Stimulated activated CD8-positive, alpha-beta memory T cell treated with anti-CD3 and anti-CD28 coated beads, Interleukin-2, amount 100 ng/mL, for 1 hour (primary cell): ENCODE measurements around the gene GRIK4.

Experiments
- DNase-seq, 2 donors: peaks; one replicate each; pipeline ENCODE4 v3.0.0-alpha.2; 2020; ENCODE audit warnings: low read depth in 2 of 2

Gene GRIK4

DNA sequence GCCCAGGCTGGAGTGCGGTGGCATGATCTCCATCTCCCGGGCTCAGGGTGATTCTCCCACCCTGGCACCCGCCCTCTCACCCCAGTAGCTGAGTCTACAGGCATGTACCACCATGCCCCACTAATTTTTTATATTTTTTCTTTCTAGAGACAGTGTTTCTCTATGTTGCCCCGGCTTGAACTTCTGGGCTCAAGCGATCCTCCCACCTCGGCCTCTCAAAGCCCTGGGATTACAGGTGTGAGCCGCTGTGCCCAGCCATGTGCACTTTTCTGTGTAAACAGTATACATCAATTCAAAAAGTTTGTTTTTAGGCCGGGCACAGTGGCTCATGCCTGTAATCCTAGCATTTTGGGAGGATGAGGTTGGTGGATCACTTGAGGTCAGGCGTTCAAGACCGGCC lies 14.7 kb downstream of the GRIK4 start:
- DNase-seq: no peak

DNA sequence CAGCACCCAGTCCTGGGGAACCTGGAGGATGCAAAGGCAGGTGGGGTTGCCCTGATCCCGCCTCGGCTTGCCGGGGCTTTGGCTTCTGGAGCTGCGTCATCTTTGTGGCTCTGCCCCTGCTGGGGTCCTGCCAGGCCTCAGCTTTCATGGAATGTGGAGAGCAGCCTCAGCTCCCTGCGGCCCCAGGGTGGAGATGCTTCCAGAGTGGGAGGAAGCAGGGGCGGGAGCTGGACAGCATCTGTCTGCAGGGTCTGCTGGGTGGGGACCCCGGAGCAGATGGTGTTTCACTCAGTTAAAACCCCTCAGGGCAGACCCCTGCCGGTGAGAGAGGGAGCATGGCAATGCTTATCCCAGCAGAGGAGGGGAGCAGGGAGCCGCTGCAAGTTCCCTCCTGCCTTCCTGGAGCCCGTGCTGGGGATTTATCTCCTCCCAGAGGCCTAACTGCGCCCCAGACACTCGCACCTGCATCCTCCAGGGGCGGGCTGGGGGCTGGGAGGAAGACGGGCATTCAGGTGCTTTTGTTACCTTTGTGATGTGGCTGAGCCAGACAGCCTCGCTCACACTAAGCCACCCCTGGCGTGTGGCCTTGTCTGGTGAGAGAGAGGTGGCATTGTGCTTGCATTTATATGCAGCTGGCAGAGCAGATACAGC lies 15.7 kb downstream of the GRIK4 start:
- no peak for DNase-seq

DNA sequence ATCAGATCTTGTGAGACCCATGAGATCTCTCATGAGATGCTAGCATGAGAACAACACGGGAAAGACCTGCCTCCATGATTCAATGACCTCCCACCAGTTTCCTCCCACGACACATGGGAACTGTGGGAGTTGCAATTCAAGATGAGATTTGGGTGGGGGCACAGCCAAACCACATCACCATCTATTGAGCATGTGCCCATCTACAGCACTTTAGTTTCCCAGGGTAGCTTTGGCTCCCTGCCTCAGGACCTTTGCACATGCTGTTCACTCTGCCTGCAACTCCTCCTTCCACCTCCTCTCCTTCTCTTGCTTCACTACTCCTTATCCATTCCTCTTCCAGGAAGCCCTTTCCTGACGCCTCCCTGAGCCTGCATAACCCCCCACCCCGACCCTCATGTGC lies 17.2 kb downstream of the GRIK4 start:
- DNase-seq: no peak

DNA sequence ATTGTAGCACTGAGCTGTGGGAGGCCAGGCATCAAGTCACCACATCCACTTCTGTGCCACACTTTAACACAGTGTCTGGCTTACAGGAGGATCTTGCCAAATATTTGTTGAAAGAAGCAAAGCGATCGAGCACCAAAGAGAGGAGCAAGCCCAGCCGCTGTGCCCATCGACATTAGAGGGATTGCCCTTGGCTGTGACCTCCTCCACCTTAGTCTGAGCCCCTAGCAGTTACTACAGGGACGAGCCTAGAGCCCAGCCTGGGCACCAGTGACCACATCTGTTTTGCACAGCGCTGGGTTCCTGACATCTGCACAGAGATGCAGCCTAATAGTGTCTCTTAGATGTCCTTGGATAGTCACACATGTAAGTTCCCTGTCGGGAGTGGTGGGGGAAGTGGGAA lies 17.7 kb downstream of the GRIK4 start:
- DNase-seq: no peak

DNA sequence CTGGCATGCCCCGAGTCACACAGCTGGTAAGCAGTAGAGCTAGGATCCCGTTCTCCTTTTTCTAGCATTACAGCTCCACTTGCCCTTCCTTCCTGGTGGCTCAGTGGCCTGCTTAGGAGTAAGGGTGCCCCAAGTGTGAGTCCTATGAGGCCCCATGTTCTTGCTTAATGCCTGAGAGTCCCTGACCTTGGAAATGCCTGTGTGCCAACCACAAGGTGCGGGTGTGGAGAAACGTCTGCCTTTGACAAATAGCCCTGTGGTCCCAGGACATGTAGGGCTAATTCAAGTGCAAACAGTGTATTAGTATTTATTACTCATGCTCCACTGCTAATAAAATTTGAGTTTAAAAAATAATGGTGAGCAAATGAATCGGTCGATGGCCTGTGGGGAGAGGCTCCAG lies 18.4 kb downstream of the GRIK4 start:
- no peak for DNase-seq

DNA sequence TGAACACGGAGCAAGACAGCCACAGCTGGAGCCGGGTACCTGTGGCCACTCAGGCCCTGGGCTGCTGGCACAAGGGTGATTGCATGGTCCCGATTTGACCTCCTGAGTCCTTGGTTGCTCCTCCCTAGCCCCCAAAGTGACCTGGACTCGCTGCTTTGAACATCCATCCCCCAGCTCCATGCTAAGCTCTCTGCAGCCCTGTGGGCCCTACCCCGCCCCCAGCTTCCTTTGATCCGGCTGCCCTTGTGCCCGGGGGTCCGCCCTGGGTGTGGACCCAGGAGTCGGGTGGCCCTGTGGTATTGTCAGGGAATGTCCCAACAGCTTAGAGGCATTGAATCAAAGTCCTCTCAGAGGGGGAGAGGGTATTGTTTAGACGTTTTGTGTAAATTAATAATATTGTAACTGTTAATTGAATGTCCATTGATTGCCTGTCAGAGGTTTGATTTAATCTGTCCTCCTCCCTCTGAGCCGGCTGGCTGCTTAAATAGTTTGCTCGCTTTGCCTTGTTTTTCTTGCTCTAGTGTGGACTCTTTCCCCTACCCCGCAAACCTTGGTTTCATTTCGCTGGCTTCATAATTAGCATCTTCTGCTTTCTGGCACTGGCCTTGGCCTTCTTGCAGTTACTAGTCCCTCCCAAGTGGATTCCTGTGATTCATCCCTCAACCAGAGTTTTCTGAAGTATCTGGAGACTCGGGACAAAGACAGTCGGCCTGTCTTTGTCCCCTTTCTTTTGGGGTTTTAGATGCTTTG lies 20.7 kb downstream of the GRIK4 start:
- no peak for DNase-seq

DNA sequence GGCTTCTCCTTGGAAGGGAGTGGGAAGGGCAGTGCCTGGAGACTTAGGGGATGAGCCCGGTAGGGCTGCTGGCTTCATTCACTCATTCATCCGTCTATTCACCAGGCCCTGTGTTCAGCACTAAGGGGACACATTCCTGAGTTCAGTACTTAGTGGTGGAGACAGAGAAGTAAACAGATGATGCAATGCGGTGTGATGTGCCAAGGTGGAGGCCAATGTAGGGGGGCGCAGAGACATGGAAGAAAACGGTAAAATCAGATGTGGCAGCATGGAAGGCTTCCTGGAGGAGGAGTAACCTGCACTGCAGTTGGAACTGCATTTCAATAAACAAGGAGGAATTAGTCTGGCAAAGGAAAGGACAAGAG lies 21.3 kb downstream of the GRIK4 start:
- DNase-seq: no peak

DNA sequence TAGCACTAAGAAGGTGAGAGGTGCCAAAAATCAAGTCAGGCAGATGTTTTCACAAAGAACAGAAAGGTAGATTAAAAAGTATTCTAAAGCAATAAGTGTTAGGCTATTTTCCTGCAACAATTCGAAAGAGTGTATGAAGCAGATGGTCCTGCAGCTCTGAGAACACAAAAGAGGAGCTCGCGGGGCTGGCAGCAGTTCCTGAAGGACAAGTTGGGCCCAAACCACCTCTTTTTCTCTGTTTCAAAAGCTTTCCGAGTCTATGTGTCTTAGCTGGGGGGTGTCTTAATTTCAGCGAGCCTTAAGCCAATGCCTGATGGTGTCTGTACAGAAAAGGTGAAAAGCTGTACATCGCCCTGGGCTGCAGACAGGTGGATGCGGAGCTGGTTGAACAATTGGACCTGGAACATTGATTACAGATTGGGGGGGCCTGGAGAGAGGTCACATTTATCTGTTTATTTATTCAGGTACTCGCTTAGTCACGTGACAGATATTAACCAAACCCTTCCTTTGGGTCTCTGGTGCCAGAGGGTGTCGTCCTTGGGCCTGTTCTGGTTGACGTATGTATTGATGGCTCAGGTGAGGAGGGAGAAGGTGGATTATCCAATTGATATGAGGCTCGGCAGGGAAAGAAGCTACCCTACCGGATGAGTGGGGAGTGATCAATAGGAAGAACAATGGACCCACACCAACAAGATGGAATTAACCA lies 24.7 kb downstream of the GRIK4 start:
- DNase-seq: no peak

DNA sequence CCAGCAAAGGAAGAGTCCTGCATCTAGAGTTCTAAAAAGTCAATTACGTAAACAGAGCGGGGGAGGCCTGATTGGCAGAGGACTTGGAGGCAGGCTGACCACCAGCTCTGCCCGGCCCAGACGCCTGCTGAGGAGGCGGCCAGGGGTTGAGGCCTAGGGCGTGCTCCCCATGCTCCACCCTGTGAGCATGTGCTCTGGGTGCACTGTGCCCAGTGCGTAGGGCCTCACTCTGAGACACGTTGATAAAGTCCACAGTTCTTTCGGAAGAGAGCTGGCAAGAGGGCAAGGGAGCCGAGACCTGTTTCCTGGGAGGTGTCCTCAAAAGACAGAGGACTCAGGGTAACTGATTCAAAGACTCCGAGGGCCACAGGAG lies 25.2 kb downstream of the GRIK4 start:
- no peak for DNase-seq

DNA sequence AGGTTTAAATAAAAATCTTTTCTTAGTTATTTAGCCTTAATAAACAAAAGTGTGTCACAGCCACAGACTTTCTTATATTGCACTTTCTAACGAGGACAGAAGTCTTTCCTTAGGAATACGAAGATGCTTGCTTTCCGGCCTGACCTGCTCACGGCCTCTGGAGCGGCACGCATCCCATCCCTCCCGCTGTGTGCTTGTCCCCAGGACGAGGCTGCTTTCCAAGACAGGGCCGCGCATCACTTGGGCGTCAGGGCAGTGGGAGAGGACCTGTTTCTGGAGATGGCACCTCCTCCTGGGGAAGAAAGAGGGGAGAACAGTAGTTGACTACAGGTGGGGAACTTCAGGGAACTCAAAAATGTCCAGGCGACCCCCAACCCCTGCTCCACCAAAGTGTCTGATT lies 26.4 kb downstream of the GRIK4 start:
- DNase-seq: no peak

DNA sequence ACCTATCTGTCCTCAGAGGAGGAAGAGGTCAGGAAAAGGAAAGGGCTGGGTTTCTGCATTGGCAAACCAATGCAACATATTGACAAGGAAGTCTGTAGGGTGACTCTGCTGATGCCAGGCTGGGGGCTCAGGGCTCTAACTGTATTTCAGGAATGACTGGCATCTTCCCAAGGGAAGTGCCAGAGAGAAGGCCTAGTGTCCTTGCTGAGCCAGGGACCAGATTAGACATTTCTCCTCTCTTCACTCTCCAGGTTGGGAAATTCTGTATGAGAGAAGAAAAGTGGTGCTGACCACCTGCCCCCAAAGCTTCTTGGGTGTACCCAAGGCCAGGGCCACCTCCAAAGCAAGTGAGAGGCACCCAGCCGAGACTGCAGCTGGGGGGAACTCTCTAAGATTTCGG lies 27.2 kb downstream of the GRIK4 start:
- DNase-seq: no peak

DNA sequence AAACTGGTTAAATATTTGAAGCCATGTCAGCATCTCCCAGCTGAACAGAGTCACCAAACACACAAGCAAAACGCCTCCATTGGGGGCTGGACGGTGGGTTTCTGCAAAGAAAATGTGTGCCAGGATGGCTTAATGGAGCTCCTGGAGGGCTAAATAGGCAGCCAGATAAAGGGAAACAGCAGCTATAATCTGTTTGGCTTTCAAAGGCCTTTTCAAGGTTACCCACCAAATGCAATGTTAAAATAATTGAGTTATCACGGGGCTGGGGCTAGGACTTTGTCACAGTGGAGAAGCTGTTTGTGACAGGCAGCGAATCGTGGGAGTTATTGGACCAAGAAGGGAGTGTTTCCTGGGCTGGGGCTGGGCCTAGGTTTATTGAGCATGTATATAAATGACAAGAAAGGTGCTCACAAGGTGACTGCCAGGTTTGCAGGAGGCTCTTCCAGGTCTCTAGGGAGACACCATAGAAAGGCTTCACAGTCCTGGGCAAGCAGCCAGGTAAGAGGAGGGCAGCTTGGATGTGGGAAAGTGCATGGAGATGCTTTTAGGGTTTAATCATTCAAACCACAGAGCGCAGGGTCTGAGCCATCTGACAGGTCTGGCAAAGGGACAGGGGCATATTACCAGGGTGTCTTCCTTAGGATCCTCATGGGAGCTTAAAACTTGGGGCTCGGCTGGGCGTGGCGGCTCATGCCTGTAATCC lies 28.3 kb downstream of the GRIK4 start:
- no peak for DNase-seq

DNA sequence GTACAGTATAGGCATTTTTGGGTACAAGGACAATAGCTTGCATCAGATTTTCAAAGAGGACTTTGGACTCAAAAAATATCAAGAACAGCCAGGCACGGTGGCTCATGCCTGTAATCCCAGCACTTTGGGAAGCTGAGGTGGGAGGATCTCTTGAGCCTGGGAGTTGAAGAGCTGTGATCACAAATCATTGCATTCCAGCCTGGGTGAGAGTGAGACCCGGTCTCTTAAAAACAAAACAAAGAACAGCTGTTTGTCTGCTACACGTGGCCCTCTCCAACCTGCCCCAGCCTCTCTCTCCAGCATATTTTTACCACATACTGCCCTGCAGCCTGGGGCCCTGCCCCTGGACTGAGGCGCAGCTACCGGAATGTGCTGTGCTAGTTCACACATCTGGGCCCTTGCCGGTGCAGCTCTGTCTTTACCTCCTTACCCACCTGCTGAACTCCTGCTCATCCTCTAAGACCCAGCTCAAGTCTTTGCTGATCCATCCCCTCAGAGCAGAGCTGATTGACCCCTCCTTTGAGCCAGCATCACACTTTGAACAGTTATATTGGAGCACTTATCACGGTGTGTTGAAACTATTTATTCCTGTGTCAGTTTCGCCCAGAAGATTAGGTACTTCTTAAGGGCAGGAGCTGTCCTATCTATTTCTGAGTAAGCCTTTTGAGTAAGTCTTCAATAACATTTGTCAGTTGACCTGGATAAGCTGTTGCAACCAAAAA lies 29.4 kb downstream of the GRIK4 start:
- DNase-seq: no peak

DNA sequence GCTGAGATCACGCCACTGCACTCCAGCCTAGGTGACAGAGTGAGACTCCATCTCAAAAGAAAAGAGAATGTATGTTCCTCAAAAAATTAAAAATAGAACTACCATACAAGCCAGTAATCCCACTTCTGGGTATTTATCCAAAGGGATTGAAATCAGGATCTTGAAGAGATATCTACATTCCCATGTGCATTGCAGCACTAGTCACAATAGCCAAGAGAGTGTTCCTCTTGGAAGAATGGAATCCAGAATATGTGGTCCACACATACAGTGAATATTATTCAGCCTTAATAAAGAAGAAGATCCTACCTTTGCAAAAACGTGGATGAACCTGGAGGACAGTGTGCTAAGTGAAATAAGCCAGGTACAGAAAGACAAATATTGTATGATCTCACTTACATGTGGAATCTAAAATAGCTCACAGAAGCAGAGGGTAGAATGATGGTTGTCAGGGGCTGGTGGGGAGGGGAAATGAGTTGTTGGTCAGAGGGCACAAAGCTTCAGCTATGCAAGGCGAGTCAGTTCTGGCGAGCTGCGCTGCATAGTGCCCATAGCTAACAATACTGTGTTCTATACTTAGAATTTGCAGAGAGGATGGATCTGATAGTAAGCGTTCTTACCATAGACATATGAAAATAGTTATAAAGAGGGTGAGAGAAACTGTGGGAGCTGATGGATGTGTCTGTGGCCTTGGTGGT lies 32.1 kb downstream of the GRIK4 start:
- no peak for DNase-seq

DNA sequence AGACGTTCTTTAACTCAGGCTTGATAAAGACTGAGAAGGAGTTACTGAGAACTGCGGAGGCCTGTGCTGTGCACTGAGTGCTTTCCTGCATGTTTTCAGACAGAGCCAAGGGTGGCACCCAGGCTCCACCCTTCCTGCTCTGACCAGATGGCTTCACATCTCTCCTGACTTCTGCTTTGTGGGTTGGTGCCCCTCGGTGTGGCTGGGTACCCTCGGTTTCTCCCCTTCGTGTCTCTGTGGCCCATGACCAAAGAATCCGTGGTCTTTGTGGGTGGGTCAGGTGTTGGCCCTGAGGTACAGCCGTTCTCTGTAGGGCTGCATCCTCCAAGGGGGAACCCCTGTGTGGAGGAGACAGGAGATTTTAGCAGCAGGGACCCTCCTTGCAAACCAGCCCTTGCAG lies 34.3 kb downstream of the GRIK4 start:
- DNase-seq: no peak

DNA sequence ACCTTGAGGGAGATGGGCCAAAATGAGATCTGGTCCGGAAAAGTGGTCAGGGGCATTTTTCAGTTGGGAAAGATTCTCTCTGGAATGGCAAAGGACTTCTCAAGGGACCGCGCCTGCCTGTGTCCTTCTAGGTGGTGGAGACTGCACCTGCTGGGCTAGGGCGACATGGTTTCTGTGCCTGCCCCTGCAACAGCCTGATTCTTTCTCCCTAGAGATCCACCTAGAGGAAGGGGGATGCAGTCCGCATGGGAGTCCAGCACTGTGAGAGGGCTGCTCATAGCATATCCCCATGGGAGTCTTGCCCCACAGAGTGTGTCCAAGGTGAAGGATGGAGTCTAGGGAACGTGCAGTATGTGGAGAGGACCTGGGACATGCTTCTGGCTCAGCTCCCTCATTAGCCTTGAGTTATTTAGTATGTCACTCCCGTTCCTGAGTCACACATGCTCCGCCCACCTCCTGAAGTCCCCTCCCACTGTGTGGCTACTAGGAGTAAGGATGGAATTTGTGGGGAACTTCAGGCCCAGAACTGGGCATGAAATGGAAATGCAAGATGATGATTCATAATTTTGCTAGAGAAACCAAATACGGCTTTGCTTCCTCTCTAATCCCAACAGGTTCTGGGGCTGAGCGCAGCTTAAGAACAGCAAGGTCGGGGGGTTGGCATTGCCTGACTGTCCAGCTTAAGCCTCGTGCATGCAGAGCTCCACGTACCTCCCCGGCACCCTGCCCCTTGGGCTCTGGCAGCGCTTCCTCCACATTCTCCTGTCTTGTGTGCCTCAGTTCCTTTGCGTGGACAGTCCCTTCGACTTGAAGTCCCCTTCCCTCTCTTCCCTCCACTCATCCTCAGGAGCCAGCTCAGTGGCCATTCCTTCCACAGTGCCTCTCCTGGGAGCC lies 35.0 kb downstream of the GRIK4 start:
- no peak for DNase-seq

DNA sequence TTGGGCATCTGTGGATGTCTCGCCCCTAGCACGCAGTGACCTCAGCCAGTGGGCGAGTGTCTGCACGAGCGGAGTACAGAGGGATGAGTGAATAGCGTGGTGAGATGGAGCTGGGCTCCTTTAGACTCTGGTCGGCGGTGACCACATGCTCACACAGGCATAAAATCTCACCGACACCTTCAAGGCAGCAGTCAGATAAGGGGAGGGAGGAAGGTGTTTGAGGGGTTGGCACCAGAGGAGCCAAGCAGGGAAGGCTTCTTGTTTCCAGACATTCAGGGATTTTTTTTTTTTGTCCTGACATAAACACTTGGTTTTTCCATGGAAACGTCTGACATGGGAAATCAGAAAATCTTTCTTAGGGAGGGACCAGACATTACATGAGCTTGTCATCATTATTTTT lies 35.8 kb downstream of the GRIK4 start:
- no peak for DNase-seq

DNA sequence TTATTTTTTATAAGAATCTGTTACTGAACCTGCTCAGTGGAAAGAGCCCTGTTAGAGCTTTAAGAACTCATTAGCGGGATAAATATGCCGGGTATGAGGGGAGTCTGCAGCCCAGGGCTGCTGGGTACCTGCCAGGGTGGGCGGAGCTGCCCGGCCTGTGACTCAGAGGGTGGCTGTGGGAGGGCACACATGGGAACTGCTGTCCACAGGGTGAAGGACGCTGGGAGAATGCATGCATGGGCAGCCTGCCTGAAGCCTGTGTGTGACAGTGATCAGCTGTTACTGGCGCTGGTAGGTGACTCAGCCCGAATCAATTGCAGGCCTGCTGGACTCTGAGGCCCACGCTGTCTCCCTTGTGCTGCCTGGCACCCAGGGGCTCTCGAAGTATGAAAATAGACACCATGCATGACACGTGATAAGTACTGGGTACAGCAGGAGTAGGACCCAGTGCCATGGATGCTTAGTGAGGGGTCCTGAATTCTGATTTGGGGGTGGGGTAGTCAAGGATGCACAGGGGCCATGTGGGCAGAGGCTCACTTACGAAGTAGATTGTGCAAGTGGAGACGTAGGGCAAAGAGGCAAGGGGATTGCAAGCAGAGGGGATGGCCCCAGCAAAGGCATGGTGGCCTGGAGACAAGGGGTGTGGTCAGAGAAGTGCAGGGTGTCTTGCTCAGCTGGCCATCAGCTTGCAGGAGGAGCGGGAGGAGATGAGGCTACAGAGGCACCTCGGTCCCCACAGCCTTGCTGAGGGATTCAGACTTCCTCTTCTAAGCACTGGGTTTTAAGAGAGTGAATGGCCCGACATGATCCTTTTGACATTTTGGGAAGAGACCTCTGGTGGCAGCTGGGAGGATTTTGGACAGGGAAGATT lies 36.5 kb downstream of the GRIK4 start:
- DNase-seq: no peak

DNA sequence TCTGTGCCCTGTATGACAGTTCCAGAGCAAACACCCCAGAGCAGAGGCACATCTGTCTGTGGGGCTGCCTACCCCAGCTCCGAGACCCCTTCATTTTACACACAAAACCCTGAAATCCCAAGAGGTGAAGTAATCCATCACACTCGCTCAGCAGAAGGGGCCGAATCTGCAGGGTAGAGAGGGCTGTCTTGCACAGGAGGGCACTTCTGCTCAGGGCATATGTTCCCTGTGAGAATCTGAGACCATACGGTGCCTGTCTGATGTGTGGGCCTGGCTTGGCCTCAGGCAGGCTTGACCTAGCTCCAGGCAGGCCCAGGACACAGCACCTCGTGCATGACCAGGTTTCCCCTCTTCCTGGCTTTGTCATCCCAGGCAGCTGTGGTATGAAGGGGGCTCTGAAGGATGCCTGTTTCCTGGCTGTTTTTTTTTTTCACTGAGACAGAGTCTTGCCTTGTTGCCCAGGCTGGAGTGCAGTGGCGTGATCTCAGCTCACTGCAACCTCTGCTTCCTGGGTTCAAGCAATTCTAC lies 37.2 kb downstream of the GRIK4 start:
- no peak for DNase-seq
